Chondrocyte (in vitro differentiated cells): ENCODE measurements around the gene FRMD4A. TPM values are rescaled to one million over a fixed set of nuclear protein-coding genes. Genes with fewer than 3 reads are reported as not detected.

Experiments
- DNase-seq: peaks from one replicate; pipeline ENCODE4 v3.0.0; 2021; ENCODE audit warnings: mixed read lengths, low spot score
- H3K27ac Mint-ChIP-seq: one replicate; pipeline ENCODE4 v1.8.0; 2021; ENCODE audit warnings: mild to moderate bottlenecking, moderate library complexity, mixed read lengths; ENCODE audit not compliant: unreplicated experiment
- H3K27me3 Mint-ChIP-seq: 2 replicates; pipeline ENCODE4 v1.8.0; 2021; ENCODE audit warnings: low read depth, mixed read lengths
- H3K36me3 Mint-ChIP-seq: 2 replicates; pipeline ENCODE4 v1.8.0; 2021; ENCODE audit warnings: low read depth, mixed read lengths
- H3K4me1 Mint-ChIP-seq: 2 replicates; pipeline ENCODE4 v1.8.0; 2021; ENCODE audit warnings: low read depth, mild to moderate bottlenecking, mixed read lengths
- H3K4me3 Mint-ChIP-seq: one replicate; pipeline ENCODE4 v1.8.0; 2021; ENCODE audit warnings: mild to moderate bottlenecking, moderate library complexity, mixed read lengths; ENCODE audit not compliant: unreplicated experiment
- H3K9me3 Mint-ChIP-seq: 2 replicates; pipeline ENCODE4 v1.8.0; 2021; ENCODE audit warnings: low read depth, mixed read lengths
- CTCF ChIP-seq: fragments of 200-600 bp; sonication (generic); IDR thresholded peaks from 2 replicates; pipeline ENCODE4 v1.5.0; 2021; ENCODE audit warnings: antibody characterized with exemption, mild to moderate bottlenecking, moderate library complexity
- total RNA-seq: library from RNA; stranded (reverse); gene quantifications from 3 replicates; pipeline ENCODE4 v1.2.1, GENCODE V29; 2021

The FRMD4A gene
- total RNA-seq, 1 donor from 2014 or later, result 129 TPM

- H3K9me3 Mint-ChIP-seq, result no peaks in the 10 kb centered on the region
- TF ChIP-seq CTCF, result no peak
- no peaks in the 10 kb centered on the region for H3K27me3 Mint-ChIP-seq
- DNase-seq, result no peak
- peak overlapping the region; percentile 98 for H3K27ac Mint-ChIP-seq
- peaks cover 91% of the 10 kb centered on the region for H3K4me1 Mint-ChIP-seq
- H3K36me3 Mint-ChIP-seq, result peaks cover 2% of the 10 kb centered on the region
- H3K4me3 Mint-ChIP-seq, result peak overlapping the region; percentile 81
Measured at GRCh38 chr10:14008740-14009080, 322.0 kb downstream of the FRMD4A start.

DNA sequence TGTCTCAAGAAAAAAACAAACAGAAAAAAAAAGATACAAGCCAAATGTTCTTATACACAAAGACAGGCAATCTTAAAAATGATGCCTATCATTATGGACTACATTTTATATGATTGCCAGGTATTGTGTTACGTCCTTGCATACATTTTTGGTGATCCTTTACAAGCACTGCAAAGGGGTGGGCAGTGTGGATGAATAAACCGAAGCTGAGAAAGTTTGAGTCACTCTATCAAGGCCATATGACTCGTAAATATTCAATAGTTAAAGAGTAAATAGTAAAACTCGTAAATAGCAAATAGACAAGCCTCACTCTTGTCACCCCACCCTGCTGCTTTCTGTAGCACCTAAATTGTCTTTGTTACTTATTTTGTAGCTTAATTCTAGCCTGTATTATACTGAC lies 326.2 kb downstream of the FRMD4A start:
- Mint-ChIP-seq H3K36me3 (peaks cover 17% of the 10 kb centered on the region), H3K27ac (no peak overlapping the region)

GRCh38 chr10:14003517-14004184 lies 327.1 kb downstream of the FRMD4A start:
- no peak for DNase-seq
- no peak overlapping the region for H3K4me3 Mint-ChIP-seq
- no peaks in the 10 kb centered on the region for H3K27me3 Mint-ChIP-seq
- H3K4me1 Mint-ChIP-seq, result peaks cover 77% of the 10 kb centered on the region
- H3K36me3 Mint-ChIP-seq, result peaks cover 21% of the 10 kb centered on the region
- no peaks in the 10 kb centered on the region for H3K9me3 Mint-ChIP-seq
- TF ChIP-seq CTCF, result no peak
- H3K27ac Mint-ChIP-seq, result no peak overlapping the region

More for the DNA sequence above, 326.2 kb downstream of the FRMD4A start:
- TF ChIP-seq CTCF, result no peak
- peak overlapping the region; percentile 81 for H3K4me3 Mint-ChIP-seq
- H3K27me3 Mint-ChIP-seq, result no peaks in the 10 kb centered on the region
- no peak for DNase-seq
- no peaks in the 10 kb centered on the region for H3K9me3 Mint-ChIP-seq
- H3K4me1 Mint-ChIP-seq, result peaks cover 80% of the 10 kb centered on the region

DNA sequence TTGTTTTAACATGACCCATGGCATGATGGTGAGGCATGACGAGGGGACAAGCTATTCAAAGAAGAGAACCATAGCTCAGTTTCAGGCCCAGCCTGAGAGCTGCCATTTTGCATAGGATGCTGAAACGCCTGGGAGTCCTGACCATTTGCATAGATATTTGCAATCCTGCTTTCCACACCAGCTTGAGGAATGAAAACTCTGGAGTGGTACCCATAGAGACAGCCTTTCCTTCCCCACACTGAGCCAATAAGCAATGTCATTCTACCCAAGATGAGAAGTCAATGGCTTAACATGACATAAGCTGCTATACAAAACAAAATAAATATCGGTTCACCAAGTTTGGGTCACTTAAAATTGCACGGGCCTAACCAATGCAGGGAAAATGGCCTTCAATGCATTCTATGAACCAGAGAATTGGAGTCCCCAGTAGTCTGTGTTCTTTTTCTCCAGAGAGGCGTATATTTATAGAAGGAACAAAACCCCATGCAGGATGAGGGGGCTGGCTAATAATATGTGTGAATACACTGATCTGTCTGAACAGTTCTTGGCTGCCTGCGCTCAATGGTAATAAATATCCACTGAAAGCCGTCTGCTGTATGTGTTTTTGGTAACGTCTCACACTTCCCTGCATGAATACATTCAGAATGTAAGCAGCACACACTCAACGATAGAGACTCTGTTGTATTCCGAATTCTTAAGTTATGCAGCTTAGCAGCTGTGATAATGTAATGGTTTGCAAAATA lies 329.3 kb downstream of the FRMD4A start:
- H3K4me1 Mint-ChIP-seq, result peaks cover 81% of the 10 kb centered on the region
- H3K4me3 Mint-ChIP-seq, result no peak overlapping the region
- H3K27me3 Mint-ChIP-seq, result no peaks in the 10 kb centered on the region
- peak overlapping the region; percentile 42 for H3K27ac Mint-ChIP-seq
- peaks cover 26% of the 10 kb centered on the region for H3K36me3 Mint-ChIP-seq
- TF ChIP-seq CTCF, result no peak
- peaks cover 5% of the 10 kb centered on the region for H3K9me3 Mint-ChIP-seq
- no peak for DNase-seq

- no peak for DNase-seq
- Mint-ChIP-seq H3K9me3 (peaks cover 5% of the 10 kb centered on the region), H3K27ac (peak overlapping the region; percentile 78), H3K27me3 (no peaks in the 10 kb centered on the region), H3K36me3 (peaks cover 27% of the 10 kb centered on the region), H3K4me1 (peaks cover 67% of the 10 kb centered on the region), H3K4me3 (no peak overlapping the region)
- no peak for TF ChIP-seq CTCF
Measured at GRCh38 chr10:13998163-13998835, 332.4 kb downstream of the FRMD4A start.
